GM19328 (cell line): ENCODE measurements around the gene ENOX1.

Source experiments
- ATAC-seq: cut with Tn5 transposase; IDR thresholded peaks from one replicate; pipeline ENCODE4 v1.9.1; 2021; ENCODE audit warnings: mild to moderate bottlenecking, moderate library complexity; ENCODE audit not compliant: unreplicated experiment

The ENOX1 gene

GRCh38 chr13:43401361-43401760, 385.4 kb downstream of the ENOX1 start:
- no peak for ATAC-seq

- no peak for ATAC-seq
These were observed 389.7 kb downstream of the ENOX1 start for GRCh38 chr13:43397111-43397510.

- ATAC-seq, result no peak
These were observed 395.7 kb downstream of the ENOX1 start for GRCh38 chr13:43391036-43391435.

GRCh38 chr13:43390619-43391018, 396.2 kb downstream of the ENOX1 start:
- ATAC-seq, result no peak

- no peak for ATAC-seq
These were observed 396.8 kb downstream of the ENOX1 start for GRCh38 chr13:43389983-43390382.

GRCh38 chr13:43389573-43389972, 397.2 kb downstream of the ENOX1 start:
- ATAC-seq, result no peak

- no peak for ATAC-seq
These were observed 398.3 kb downstream of the ENOX1 start for GRCh38 chr13:43388282-43389034.

GRCh38 chr13:43387880-43388279, 398.9 kb downstream of the ENOX1 start:
- ATAC-seq, result no peak

GRCh38 chr13:43383498-43384165, 403.1 kb downstream of the ENOX1 start:
- ATAC-seq, result no peak

GRCh38 chr13:43379738-43380137, 407.0 kb downstream of the ENOX1 start:
- ATAC-seq, result no peak

- no peak for ATAC-seq
These were observed 408.8 kb downstream of the ENOX1 start for GRCh38 chr13:43377973-43378372.

GRCh38 chr13:43377149-43377548, 409.6 kb downstream of the ENOX1 start:
- ATAC-seq, result no peak

- ATAC-seq, result no peak
These were observed 410.2 kb downstream of the ENOX1 start for GRCh38 chr13:43376596-43376995.

GRCh38 chr13:43375797-43376465, 410.8 kb downstream of the ENOX1 start:
- ATAC-seq, result no peak

- no peak for ATAC-seq
These were observed 412.2 kb downstream of the ENOX1 start for GRCh38 chr13:43374621-43375020.

GRCh38 chr13:43373400-43373799, 413.4 kb downstream of the ENOX1 start:
- ATAC-seq, result no peak

- no peak for ATAC-seq
These were observed 415.9 kb downstream of the ENOX1 start for GRCh38 chr13:43370842-43371241.

GRCh38 chr13:43369319-43369718, 417.5 kb downstream of the ENOX1 start:
- no peak for ATAC-seq

GRCh38 chr13:43368003-43368402, 418.8 kb downstream of the ENOX1 start:
- ATAC-seq, result no peak

GRCh38 chr13:43365039-43365344, 421.8 kb downstream of the ENOX1 start:
- ATAC-seq, result no peak

- ATAC-seq, result no peak
These were observed 422.3 kb downstream of the ENOX1 start for GRCh38 chr13:43364210-43365038.
